ENCODE data around the gene STX8.

The STX8 gene

DNA sequence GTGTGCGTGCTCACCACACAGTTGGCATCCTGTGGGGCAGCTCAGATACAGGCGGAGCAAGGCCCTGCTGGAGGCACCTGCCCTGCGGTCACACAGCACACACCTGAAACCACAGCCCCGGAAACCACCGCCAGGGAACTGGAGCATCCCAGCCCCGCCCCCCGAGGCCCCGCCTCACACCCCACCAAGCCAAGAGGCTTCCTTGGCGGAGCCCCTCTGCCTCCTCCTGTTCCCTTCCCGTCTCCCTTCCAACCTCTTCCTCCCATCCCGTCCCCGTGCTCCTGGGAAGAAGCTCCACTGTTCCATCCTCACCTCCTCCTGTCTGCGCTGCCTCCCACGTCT is 348.9 kb downstream of the STX8 start:
- no peak overlapping the region for H3K4me3 ChIP-seq (ENCODE audit: low read depth, low read length)
- TF ChIP-seq, protein P1, sequence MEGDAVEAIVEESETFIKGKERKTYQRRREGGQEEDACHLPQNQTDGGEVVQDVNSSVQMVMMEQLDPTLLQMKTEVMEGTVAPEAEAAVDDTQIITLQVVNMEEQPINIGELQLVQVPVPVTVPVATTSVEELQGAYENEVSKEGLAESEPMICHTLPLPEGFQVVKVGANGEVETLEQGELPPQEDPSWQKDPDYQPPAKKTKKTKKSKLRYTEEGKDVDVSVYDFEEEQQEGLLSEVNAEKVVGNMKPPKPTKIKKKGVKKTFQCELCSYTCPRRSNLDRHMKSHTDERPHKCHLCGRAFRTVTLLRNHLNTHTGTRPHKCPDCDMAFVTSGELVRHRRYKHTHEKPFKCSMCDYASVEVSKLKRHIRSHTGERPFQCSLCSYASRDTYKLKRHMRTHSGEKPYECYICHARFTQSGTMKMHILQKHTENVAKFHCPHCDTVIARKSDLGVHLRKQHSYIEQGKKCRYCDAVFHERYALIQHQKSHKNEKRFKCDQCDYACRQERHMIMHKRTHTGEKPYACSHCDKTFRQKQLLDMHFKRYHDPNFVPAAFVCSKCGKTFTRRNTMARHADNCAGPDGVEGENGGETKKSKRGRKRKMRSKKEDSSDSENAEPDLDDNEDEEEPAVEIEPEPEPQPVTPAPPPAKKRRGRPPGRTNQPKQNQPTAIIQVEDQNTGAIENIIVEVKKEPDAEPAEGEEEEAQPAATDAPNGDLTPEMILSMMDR (conservative IDR thresholded peaks at IDR 0.05; ENCODE audit: low read depth, low read length): no peak
- no peak for DNase-seq (ENCODE audit: low read depth)

DNA sequence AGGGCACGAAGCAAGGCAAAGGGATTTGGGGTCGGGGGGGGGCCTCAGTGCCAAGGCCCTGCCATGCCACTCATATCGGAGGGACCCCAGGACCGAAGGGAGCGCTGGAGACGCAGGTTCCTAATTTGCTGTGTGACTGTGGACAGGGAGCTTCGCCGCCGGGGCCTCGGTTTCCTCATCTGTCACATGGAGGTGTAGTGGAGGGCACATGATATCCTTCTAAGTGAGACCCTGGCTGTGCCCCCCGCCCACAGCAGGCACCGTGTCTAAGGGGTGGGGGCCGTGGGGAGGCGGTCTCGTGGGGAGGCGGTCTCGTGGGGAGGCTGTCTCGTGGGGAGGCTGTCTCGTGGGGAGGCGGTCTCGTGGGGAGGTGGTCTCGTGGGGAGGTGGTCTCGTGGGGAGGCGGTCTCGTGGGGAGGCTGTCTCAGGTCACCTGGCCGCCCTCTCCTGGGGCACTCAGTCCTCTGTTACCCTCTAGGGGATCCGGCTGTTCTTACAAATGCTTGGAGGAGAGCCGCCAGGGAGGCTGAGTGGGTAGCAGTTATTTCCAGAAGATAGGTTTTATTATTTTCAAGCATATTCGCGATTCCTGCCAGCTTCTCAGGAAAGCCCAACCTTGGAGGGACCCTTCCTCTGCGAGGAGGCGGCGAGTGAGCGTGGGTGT is 349.4 kb downstream of the STX8 start:
- no peak overlapping the region for H3K4me3 ChIP-seq (ENCODE audit: low read depth, low read length)
- TF ChIP-seq, protein P1 (conservative IDR thresholded peaks at IDR 0.05; ENCODE audit: low read depth, low read length): no peak
- no peak for DNase-seq (ENCODE audit: low read depth)

DNA sequence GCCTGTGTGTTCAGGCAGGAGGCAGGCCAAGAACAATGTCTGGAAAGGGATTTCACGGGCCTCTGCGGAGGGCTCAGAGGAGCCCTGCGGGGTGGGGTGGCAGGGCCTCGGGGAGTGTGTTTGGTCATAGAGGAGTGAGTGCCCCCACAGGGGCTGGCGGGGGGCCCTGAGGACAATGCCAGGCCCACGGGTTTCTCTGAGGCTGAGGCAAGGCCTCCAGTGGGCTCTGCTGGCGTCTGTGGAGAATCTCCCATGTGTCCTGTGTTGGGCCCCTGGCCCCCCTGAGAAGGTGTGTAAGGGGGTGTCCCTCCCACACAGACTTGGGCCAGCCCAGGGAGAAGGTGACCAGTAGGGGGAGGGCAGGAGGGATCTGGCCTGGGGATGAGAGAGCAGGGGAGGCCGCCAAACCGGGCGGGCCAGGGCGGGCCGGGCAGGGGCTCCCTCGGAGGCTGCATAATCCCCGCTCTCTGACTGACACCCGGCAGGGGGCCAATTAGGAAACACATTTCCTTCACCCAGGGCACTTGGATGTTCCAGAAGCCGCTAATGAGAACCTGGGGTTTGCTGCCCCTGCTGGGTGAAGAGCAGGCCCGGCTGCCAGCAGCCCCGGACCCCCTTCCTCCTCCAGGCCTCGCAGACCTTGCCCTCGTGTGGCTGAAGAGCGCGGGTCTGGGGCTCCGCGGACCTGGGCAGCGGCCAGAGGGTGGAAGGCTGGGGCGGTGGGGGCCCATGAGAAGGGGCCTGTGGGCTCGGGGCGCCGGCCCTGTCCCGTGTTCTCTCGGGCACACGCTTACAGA is 350.1 kb downstream of the STX8 start:
- TF ChIP-seq, protein P1 (conservative IDR thresholded peaks at IDR 0.05; ENCODE audit: low read depth, low read length): peak; percentile 22
- H3K4me3 ChIP-seq (ENCODE audit: low read depth, low read length): no peak overlapping the region
- DNase-seq (ENCODE audit: low read depth): no peak

DNA sequence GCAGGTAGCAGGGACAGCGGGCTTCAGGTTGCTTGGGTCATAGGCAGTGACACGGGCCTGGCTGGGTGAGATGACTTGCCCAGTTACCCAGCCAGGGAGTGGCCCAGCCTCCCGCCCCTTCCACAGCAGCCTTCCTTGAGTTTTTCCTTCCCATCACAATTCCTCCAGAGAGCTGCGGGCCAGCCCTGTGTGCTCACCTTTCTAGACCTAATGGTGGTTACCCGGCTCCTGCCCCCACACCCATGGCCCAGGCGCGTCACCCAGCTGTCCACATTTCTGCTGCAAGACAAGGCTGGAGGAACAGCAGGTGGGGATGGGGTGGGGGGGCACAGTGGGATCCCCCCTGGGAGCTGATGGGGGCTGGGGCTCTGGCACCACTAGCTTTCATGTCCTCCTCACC is 351.1 kb downstream of the STX8 start:
- no peak overlapping the region for H3K4me3 ChIP-seq (ENCODE audit: low read depth, low read length)
- TF ChIP-seq, protein P1 (conservative IDR thresholded peaks at IDR 0.05; ENCODE audit: low read depth, low read length): no peak
- no peak for DNase-seq (ENCODE audit: low read depth)

DNA sequence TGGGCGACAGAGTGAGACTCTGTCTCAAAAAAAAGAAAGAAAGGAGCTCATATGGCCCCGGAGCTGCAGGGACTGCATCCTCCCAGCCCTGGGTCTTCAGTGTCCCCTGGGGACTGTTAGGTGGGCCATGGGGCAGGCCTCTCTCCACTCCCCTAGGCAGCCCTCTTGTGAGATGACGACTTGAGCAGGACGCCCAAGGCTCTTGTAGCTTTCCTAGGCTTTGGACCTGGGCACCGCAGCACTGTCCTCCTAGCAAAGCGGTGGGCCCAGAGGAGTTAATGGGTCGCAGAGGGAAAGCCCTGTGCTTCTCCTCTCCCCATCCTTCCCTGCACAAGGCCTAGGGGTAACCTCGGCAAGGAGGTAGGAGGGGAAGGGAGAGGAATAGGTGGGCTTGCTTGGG is 352.1 kb downstream of the STX8 start:
- H3K4me3 ChIP-seq (ENCODE audit: low read depth, low read length): no peak overlapping the region
- DNase-seq (ENCODE audit: low read depth): no peak
- TF ChIP-seq, protein P1 (conservative IDR thresholded peaks at IDR 0.05; ENCODE audit: low read depth, low read length): no peak

DNA sequence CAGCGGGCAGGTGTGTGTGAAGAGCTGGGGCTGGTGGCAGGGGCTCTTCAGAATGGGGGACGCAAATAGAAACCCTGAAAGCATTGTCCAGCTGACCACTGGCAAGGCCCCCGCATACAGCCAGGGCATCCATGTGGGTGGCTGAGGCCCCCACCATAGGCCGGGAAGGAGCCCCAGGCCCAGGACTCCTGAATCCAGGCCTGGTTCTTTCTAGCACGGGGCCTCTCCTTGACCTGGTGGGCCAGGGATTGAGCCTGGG is 353.8 kb downstream of the STX8 start:
- no peak overlapping the region for H3K4me3 ChIP-seq (ENCODE audit: low read depth, low read length)
- no peak for DNase-seq (ENCODE audit: low read depth)
- TF ChIP-seq, protein P1 (conservative IDR thresholded peaks at IDR 0.05; ENCODE audit: low read depth, low read length): no peak

Data from choroid plexus epithelial cell (primary cell).